Astrocyte of the spinal cord (primary cell): ENCODE measurements around the gene SNRPD1.
"Not testable (repeated sequence)": the region's sequence is repeated elsewhere in the genome, so short reads cannot be mapped to it uniquely, and the experiment has no call there.

Experiments
- DNase-seq: peaks from one replicate; pipeline ENCODE4 v3.0.0; 2011; ENCODE audit warnings: low read depth, low spot score
- H3K4me3 ChIP-seq: 2 replicates; pipeline ENCODE4 v1.5.1; 2011; ENCODE audit warnings: low read depth, mild to moderate bottlenecking, low read length, moderate library complexity
- in situ Hi-C: cut with HindIII; loops from 2 replicates; pipeline ENCODE4 v1.10.0; 2017; ENCODE audit warnings: low sequenced_read_pairs
- TF ChIP-seq, protein P1 (sequence below): IDR thresholded peaks from 2 replicates; pipeline ENCODE4 v1.5.1; 2012; ENCODE audit warnings: low read depth, mild to moderate bottlenecking, low read length, inconsistent platforms

The SNRPD1 gene

DNA sequence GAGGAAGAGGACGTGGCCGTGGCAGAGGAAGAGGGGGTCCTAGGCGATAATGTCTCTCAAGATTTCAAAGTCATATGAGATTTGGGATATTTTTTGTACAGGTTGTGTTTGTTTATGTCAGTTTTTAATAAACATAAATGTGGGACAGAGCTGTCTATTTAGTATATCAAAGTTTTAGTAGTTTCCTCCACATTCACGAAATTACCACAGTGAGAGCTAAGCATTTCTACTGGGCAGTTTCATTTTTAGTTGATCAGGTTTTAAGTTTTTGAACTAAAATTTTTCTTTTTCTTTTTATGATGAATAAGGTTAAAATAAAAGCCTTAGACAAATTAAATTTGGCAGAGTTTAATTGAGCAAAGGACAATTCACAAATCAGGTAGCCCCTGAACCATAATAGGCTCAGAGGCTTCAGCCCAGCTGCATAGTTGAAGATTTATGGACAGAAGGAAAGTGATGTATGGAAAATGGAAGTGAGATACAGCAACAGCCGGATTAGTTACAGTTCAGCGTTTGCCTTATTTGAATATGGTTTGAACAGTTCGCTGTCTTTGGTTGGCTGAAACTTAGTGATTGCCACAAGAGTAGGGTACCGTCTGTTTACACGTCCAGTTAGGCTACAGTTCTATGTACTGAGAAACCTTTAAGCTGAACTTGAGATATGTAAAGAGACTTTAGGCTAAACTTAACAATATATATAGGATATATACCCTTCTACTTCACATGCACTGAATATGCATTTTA lies 17.1 kb downstream of the SNRPD1 start:
- DNase-seq: no peak
- TF ChIP-seq, protein P1, sequence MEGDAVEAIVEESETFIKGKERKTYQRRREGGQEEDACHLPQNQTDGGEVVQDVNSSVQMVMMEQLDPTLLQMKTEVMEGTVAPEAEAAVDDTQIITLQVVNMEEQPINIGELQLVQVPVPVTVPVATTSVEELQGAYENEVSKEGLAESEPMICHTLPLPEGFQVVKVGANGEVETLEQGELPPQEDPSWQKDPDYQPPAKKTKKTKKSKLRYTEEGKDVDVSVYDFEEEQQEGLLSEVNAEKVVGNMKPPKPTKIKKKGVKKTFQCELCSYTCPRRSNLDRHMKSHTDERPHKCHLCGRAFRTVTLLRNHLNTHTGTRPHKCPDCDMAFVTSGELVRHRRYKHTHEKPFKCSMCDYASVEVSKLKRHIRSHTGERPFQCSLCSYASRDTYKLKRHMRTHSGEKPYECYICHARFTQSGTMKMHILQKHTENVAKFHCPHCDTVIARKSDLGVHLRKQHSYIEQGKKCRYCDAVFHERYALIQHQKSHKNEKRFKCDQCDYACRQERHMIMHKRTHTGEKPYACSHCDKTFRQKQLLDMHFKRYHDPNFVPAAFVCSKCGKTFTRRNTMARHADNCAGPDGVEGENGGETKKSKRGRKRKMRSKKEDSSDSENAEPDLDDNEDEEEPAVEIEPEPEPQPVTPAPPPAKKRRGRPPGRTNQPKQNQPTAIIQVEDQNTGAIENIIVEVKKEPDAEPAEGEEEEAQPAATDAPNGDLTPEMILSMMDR: no peak
- H3K4me3 ChIP-seq: no peak overlapping the region
- in situ Hi-C loops: no loop called here

DNA sequence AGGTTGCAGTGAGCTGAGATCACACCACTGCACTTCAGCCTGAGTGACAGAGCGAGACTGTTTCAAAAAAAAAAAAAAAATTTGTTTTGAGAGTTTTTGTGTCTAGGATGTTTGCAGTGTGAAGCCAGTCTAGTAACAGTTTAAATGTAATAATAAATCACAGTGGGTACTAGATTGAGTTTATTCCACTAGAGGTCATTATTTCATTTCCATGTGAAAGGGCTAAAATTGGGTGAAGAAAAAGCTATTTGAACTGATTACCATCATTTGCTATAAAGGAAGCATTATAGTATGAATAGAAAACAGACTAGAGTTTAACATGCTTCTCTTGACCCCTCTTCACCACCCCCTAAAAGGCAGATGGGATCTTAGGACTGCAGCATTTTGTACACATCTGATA lies 20.3 kb downstream of the SNRPD1 start:
- no peak for DNase-seq
- in situ Hi-C loops: no loop called here
- no peak overlapping the region for H3K4me3 ChIP-seq
- TF ChIP-seq, protein P1: no peak

DNA sequence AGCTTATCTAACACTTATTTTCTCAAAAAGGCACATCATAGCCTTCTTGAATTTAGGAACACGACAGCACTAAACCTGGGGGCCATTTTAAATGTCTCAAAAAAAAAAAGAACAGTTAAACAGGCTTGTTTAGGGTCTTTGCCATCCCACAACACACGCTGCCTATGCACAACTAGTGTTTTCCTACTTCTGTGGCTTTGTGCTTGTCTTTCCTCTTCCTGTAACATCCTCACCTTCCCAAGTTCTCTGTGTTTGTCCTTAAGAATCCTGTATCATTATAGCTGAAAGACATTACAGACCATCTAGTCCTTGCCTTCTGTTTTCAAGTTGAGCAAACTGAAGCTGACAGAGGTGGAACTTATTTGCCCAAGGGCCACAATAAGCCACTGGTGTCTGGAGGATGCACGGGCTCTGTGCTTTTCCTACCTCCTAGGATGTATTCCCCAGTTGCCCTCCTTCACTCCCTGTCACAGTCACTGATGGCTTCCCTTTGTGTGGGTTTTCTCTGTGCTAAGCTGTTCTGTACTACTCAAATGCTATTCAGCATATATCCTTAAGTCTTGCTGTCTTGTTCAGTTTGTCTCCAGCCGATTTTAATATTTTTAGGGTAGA lies 22.6 kb downstream of the SNRPD1 start:
- TF ChIP-seq, protein P1: no peak
- DNase-seq: no peak
- in situ Hi-C loops: no loop called here
- H3K4me3 ChIP-seq: no peak overlapping the region

DNA sequence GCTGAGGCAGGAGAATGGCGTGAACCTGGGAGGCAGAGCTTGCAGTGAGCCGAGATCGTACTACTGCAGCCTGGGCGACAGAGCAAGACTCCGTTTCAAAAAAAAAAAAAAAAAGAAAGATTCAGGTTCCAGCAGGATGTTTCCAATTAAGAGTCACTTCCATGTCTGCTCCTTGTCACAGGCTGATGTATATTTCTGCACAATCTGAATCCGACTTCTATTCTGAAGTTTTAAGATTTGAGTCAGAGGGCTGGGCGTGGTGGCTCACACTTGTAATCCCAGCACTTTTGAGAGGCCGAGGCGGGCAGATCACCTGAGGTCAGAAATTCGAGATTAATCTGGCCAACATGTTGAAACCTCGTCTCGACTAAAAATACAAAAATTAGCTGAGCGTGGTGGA lies 24.7 kb downstream of the SNRPD1 start:
- TF ChIP-seq, protein P1: no peak
- H3K4me3 ChIP-seq: no peak overlapping the region
- no peak for DNase-seq
- in situ Hi-C loops: no loop called here

DNA sequence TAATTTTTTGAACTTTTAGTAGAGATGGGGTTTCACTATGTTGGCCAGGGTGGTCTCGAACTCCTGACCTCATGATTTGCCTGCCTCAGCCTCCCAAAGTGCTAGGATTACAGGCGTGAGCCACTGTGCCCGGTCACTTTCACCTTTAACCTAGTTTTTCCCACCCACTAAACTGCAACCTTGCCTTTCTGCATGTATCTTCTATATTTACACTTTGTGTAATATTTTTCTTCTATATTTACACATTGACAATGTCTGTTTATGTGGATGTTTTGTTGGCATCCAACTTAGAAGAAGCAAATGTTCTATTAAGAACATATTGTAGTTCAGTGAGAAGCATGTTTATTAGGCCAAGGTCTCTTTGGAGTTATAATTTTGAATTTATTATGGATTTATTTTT lies 26.7 kb downstream of the SNRPD1 start:
- H3K4me3 ChIP-seq: no peak overlapping the region
- TF ChIP-seq, protein P1: no peak
- DNase-seq: no peak
- in situ Hi-C loops: no loop called here

DNA sequence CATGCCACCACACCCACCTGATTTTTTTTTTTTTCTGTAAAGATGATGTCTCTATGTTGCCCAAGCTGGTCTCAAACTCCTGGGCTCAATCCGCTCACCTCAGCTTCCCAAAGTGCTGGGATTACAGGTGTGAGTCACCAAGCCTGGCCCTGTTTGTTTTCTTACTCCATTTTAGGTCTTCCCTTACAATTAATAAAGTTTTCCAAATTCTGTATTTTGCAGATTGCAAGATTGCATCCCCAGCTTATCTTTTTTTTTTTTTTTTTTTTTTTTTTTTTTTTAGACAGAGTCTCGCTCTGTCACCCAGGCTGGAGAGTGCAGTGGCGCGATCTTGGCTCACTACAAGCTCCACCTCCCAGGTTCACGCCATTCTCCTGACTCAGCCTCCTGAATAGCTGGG lies 28.3 kb downstream of the SNRPD1 start:
- DNase-seq, in situ Hi-C loops, H3K4me3 ChIP-seq: not testable (repeated sequence)

DNA sequence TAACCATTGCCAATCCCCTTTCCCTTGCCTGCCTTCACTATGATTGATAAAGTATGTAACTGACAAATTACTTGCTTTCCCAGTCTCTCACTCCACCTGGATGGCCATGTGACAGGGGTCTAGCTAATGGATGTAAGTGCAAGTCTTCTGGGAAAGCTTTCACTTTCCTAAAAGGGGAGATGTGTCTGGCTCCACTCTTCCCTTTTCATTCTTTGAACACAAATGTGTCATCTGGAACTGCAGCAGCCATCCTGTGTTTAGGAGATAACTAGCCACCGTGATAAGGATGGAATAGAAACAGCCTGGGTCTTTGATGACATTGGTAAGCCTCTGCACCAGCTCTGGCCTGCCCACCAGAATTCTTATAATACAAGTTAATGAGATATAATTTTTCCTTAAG lies 38.2 kb downstream of the SNRPD1 start:
- in situ Hi-C loops: no loop called here
- TF ChIP-seq, protein P1: no peak
- no peak overlapping the region for H3K4me3 ChIP-seq
- no peak for DNase-seq
